PC-9 (cell line): ENCODE data around the gene CFAP97. TPM values are rescaled to one million over a fixed set of nuclear protein-coding genes. Genes with fewer than 3 reads are reported as not detected.

Experiments used
- BruUV-seq: library from RNA; stranded (reverse); fragments of 400-500 nt; replicated peaks from 2 replicates; lab custom pipeline; 2021; lab: Mats Ljungman, UMichigan
- CTCF ChIA-PET: fragments of 300-600 bp; sonication (Branson Sonifier 250); formaldehyde crosslinking; loops from one replicate; lab custom pipeline; 2022; ENCODE audit warnings: antibody characterized with exemption; lab: Charles Lee
- POLR2A ChIA-PET: fragments of 300-600 bp; sonication (Branson Sonifier 250); formaldehyde crosslinking; loops from one replicate; lab custom pipeline; 2022; ENCODE audit warnings: antibody characterized with exemption; ENCODE audit not compliant: unreplicated experiment; lab: Charles Lee
- DNase-seq, 2 experiments: peaks; one replicate each; pipeline versions ENCODE4 v3.0.0 to v3.0.0-alpha.2; 2015 to 2022; ENCODE audit warnings: mixed read lengths in 1 of 2
- H2AFZ ChIP-seq: fragments of 200-600 bp; sonication (generic); 2 replicates; pipeline ENCODE4 v1.8.1; 2017; ENCODE audit warnings: antibody characterized with exemption
- H3F3A ChIP-seq: fragments of 200-600 bp; sonication (generic); 2 replicates; pipeline ENCODE4 v1.8.1; 2017; ENCODE audit warnings: antibody characterized with exemption, mild to moderate bottlenecking, low read depth; ENCODE audit not compliant: insufficient read depth
- H3K27ac ChIP-seq: fragments of 200-600 bp; sonication (generic); 2 replicates; pipeline ENCODE4 v1.6.1; 2016; ENCODE audit warnings: mixed run types
- H3K27me3 ChIP-seq: fragments of 200-600 bp; sonication (generic); 2 replicates; pipeline ENCODE4 v1.6.1; 2016; ENCODE audit warnings: low read depth, mixed run types; ENCODE audit not compliant: insufficient read depth
- H3K36me3 ChIP-seq: fragments of 200-600 bp; sonication (generic); 2 replicates; pipeline ENCODE4 v1.6.1; 2016; ENCODE audit warnings: low read depth, mixed run types
- H3K4me1 ChIP-seq: fragments of 200-600 bp; sonication (generic); replicated peaks from 2 replicates; pipeline ENCODE4 v1.6.1; 2016; ENCODE audit warnings: mixed run types; ENCODE audit not compliant: insufficient read depth
- H3K4me2 ChIP-seq: fragments of 200-600 bp; sonication (generic); 2 replicates; pipeline ENCODE4 v1.6.1; 2017; ENCODE audit warnings: mixed run types
- H3K4me3 ChIP-seq: fragments of 200-600 bp; sonication (generic); 2 replicates; pipeline ENCODE4 v1.6.1; 2016; ENCODE audit warnings: mixed run types
- H3K79me2 ChIP-seq: fragments of 200-600 bp; sonication (generic); 2 replicates; pipeline ENCODE4 v1.6.1; 2017; ENCODE audit warnings: low read depth, mixed run types
- H3K9me2 ChIP-seq: fragments of 200-600 bp; sonication (generic); 2 replicates; pipeline ENCODE4 v1.8.1; 2017; ENCODE audit warnings: mild to moderate bottlenecking; ENCODE audit not compliant: insufficient read depth
- H3K9me3 ChIP-seq: fragments of 200-600 bp; sonication (generic); 2 replicates; pipeline ENCODE4 v1.8.1; 2016; ENCODE audit warnings: low read depth; ENCODE audit not compliant: insufficient read depth
- H4K20me1 ChIP-seq: fragments of 200-600 bp; sonication (generic); 2 replicates; pipeline ENCODE4 v1.8.1; 2017; ENCODE audit not compliant: insufficient read depth
- EZH2 ChIP-seq: fragments of 200-600 bp; sonication (generic); IDR thresholded peaks from 2 replicates; pipeline ENCODE4 v1.8.0; 2017; ENCODE audit warnings: antibody characterized with exemption, low read depth
- intact Hi-C: fragments of 100-400 bp; cut with micrococcal nuclease; formaldehyde crosslinking; loops from one replicate; pipeline ENCODE4 v1.10.0; 2022; ENCODE audit not compliant: unreplicated experiment
- total RNA-seq: library from RNA; stranded (reverse); gene quantifications from 2 replicates; pipeline ENCODE4 v1.2.3, GENCODE V29; 2021
- TF ChIP-seq, protein P1 (sequence below): fragments of 200-600 bp; sonication (generic); conservative IDR thresholded peaks from 2 replicates; pipeline ENCODE4 v1.6.1; 2017; ENCODE audit warnings: mixed run types, antibody characterized with exemption, mild to moderate bottlenecking, moderate library complexity

The CFAP97 gene
- total RNA-seq, 1 experiment from 2014 or later = 48.2 TPM

- no peaks in the 10 kb centered on the region for H3K9me2 ChIP-seq
- intact Hi-C loops = loop anchor here (10.0 kb wide), 1 partner anchor 873 kb away; no protein-coding TSS in a partner anchor
- H4K20me1 ChIP-seq = no peaks in the 10 kb centered on the region
- POLR2A ChIA-PET = interaction anchor here (0.7 kb wide), 1 partner anchor 131 kb away, joined by 5 read pairs; no protein-coding TSS in a partner anchor
- no peaks in the 10 kb centered on the region for H3K36me3 ChIP-seq
- no peaks in the 10 kb centered on the region for H3K4me1 ChIP-seq
- no TSS peak for BruUV-seq
- H3K4me2 ChIP-seq = no peak overlapping the region
- no peak overlapping the region for H3K27ac ChIP-seq
- no peaks in the 10 kb centered on the region for H3K9me3 ChIP-seq
- H3K79me2 ChIP-seq = no peaks in the 10 kb centered on the region
- H3K27me3 ChIP-seq = no peaks in the 10 kb centered on the region
- TF ChIP-seq EZH2 = no peak
- TF ChIP-seq, protein P1, sequence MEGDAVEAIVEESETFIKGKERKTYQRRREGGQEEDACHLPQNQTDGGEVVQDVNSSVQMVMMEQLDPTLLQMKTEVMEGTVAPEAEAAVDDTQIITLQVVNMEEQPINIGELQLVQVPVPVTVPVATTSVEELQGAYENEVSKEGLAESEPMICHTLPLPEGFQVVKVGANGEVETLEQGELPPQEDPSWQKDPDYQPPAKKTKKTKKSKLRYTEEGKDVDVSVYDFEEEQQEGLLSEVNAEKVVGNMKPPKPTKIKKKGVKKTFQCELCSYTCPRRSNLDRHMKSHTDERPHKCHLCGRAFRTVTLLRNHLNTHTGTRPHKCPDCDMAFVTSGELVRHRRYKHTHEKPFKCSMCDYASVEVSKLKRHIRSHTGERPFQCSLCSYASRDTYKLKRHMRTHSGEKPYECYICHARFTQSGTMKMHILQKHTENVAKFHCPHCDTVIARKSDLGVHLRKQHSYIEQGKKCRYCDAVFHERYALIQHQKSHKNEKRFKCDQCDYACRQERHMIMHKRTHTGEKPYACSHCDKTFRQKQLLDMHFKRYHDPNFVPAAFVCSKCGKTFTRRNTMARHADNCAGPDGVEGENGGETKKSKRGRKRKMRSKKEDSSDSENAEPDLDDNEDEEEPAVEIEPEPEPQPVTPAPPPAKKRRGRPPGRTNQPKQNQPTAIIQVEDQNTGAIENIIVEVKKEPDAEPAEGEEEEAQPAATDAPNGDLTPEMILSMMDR = no peak
- no peak overlapping the region for H3K4me3 ChIP-seq
- H2AFZ ChIP-seq = no peak overlapping the region
- CTCF ChIA-PET = no interaction called here
- H3F3A ChIP-seq = no peaks in the 10 kb centered on the region
- DNase-seq = no peak
These were observed 65.6 kb downstream of the CFAP97 start for GRCh38 chr4:185138161-185138560.

GRCh38 chr4:185137233-185137925, 66.4 kb downstream of the CFAP97 start:
- no peak for TF ChIP-seq EZH2
- TF ChIP-seq, protein P1 = no peak
- Histone ChIP-seq H3K9me2 (no peaks in the 10 kb centered on the region), H3K36me3 (no peaks in the 10 kb centered on the region), H3K27me3 (no peaks in the 10 kb centered on the region), H3K4me2 (no peak overlapping the region), H3K9me3 (no peaks in the 10 kb centered on the region), H2AFZ (no peak overlapping the region), H3K4me1 (no peaks in the 10 kb centered on the region), H3K27ac (no peak overlapping the region), H3K4me3 (no peak overlapping the region), H3F3A (no peaks in the 10 kb centered on the region), H4K20me1 (no peaks in the 10 kb centered on the region), H3K79me2 (no peaks in the 10 kb centered on the region)
- DNase-seq = no peak
- CTCF ChIA-PET = no interaction called here
- intact Hi-C loops = loop anchor here (10.0 kb wide), 1 partner anchor 873 kb away; no protein-coding TSS in a partner anchor
- POLR2A ChIA-PET = interaction anchor here (0.7 kb wide), 1 partner anchor 132 kb away, joined by 5 read pairs; no protein-coding TSS in a partner anchor
- no TSS peak for BruUV-seq

DNA sequence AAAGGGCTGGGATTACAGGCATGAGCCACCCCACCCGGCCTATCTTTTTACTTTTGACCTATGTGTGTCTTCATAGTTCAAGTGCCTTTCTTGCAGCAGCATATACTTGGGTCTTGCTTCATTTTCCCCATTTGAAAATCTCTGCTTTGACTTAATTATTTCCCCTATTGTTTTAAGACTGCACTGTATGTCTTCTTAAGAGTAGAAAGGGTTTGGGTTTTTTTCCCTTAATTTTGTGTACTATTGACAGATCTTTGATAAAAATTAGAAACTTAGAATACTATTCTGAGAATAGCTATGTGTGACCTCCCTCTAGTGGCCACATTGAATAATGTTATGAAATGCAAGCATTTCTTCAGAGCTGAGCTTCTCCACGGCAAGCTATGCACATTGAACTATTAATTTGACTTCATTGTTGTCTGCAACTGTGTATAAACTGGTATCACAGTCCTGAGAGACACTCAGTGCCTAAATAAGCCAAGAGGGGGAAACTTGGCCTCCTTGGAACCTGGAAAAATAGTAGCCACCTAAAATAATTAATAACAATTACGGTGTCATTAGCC, 69.4 kb downstream of the CFAP97 start:
- Histone ChIP-seq H2AFZ (no peak overlapping the region), H3K9me3 (no peaks in the 10 kb centered on the region), H3K79me2 (no peaks in the 10 kb centered on the region), H3K36me3 (no peaks in the 10 kb centered on the region), H3F3A (no peaks in the 10 kb centered on the region), H3K4me1 (no peaks in the 10 kb centered on the region), H4K20me1 (no peaks in the 10 kb centered on the region), H3K27ac (no peak overlapping the region), H3K4me3 (no peak overlapping the region), H3K9me2 (no peaks in the 10 kb centered on the region), H3K27me3 (no peaks in the 10 kb centered on the region), H3K4me2 (no peak overlapping the region)
- no TSS peak for BruUV-seq
- intact Hi-C loops = loop anchor here (1.0 to 10.0 kb wide), 6 partner anchors 37 to 870 kb away; partner anchors contain the start of gene CENPU
- no peak for DNase-seq
- ChIA-PET CTCF (interaction anchor here (0.7 to 1.4 kb wide), 7 partner anchors 9 to 870 kb away, joined by 3 to 7 read pairs (median 5); partner anchors contain the start of gene SLC25A4), POLR2A (no interaction called here)
- TF ChIP-seq, protein P1 = peak; percentile 87
- TF ChIP-seq EZH2 = no peak
